Panc1 (cell line): ENCODE results near the gene MRPL43. TPM values are rescaled to one million over a fixed set of nuclear protein-coding genes. Genes with fewer than 3 reads are reported as not detected.

Experiments used
- ATAC-seq: fragments of 200-7000 bp; cut with Tn5 transposase; 2 replicates; pipeline ENCODE4 v1.9.1; 2020; ENCODE audit warnings: mild to moderate bottlenecking, moderate library complexity
- BruUV-seq: library from RNA; stranded (reverse); fragments of 400-500 nt; replicated peaks from 2 replicates; lab custom pipeline; 2021; lab: Mats Ljungman, UMichigan
- CTCF ChIA-PET: fragments of 300-600 bp; sonication (Branson Sonifier 250); formaldehyde crosslinking; loops from one replicate; lab custom pipeline; 2022; ENCODE audit warnings: antibody characterized with exemption; lab: Charles Lee
- POLR2A ChIA-PET: fragments of 300-600 bp; sonication (Branson Sonifier 250); formaldehyde crosslinking; loops from one replicate; lab custom pipeline; 2022; ENCODE audit warnings: antibody characterized with exemption; lab: Charles Lee
- DNase-seq: peaks from one replicate; pipeline ENCODE4 v3.0.0-alpha.2; 2010; ENCODE audit warnings: low read depth, low spot score
- H3K27ac ChIP-seq: 2 replicates; pipeline ENCODE4 v1.5.1; 2011; ENCODE audit warnings: mild to moderate bottlenecking, low read length, inconsistent platforms
- H3K27me3 ChIP-seq: fragments of 200-500 bp; sonication (Bioruptor generic); 2 replicates; pipeline ENCODE4 v1.6.0; 2014; ENCODE audit warnings: low read length, inconsistent platforms; ENCODE audit not compliant: control insufficient read depth, insufficient read depth
- H3K36me3 ChIP-seq: fragments of 200-500 bp; sonication (Bioruptor generic); 2 replicates; pipeline ENCODE4 v1.5.1; 2014; ENCODE audit warnings: inconsistent platforms, mild to moderate bottlenecking, low read length, moderate library complexity; ENCODE audit not compliant: control insufficient read depth, insufficient read depth
- H3K4me1 ChIP-seq: 2 replicates; pipeline ENCODE4 v1.5.1; 2011; ENCODE audit warnings: inconsistent platforms, mild to moderate bottlenecking, low read length, moderate library complexity; ENCODE audit not compliant: control insufficient read depth, insufficient read depth
- H3K4me3 ChIP-seq, 2 experiments: 2 replicates each; pipeline ENCODE4 v1.5.1; 2011 to 2012; ENCODE audit warnings: low read depth in 2 of 2, low read length in 2 of 2, mild to moderate bottlenecking in 2 of 2, inconsistent platforms in 1 of 2, moderate library complexity in 1 of 2
- H3K9me3 ChIP-seq: fragments of 200-500 bp; sonication (Bioruptor generic); 2 replicates; pipeline ENCODE4 v1.5.1; 2014; ENCODE audit warnings: low read depth, mild to moderate bottlenecking, inconsistent platforms, low read length, moderate library complexity; ENCODE audit not compliant: control insufficient read depth, insufficient read depth
- CTCF ChIP-seq: fragments of 450-650 bp; IDR thresholded peaks from 2 replicates; pipeline ENCODE4 v1.5.1; 2017; ENCODE audit warnings: mild to moderate bottlenecking
- POLR2AphosphoS5 ChIP-seq: IDR thresholded peaks from 2 replicates; pipeline ENCODE4 v1.6.1; 2012; ENCODE audit warnings: mild to moderate bottlenecking, low read depth, low read length, moderate library complexity
- REST ChIP-seq, 2 experiments: IDR thresholded peaks; 2 replicates each; pipeline ENCODE4 v1.6.1; 2011 to 2012; ENCODE audit warnings: low read depth in 2 of 2, control low read depth in 1 of 2, low read length in 1 of 2, mild to moderate bottlenecking in 1 of 2, moderate library complexity in 1 of 2; ENCODE audit not compliant: insufficient read depth in 1 of 2
- SIN3A ChIP-seq: IDR thresholded peaks from 2 replicates; pipeline ENCODE4 v1.6.1; 2012; ENCODE audit warnings: low read depth, mild to moderate bottlenecking, low read length, moderate library complexity, borderline replicate concordance; ENCODE audit not compliant: insufficient read depth
- TCF7L2 ChIP-seq: IDR thresholded peaks from 2 replicates; pipeline ENCODE4 v1.6.1; 2011; ENCODE audit warnings: mild to moderate bottlenecking, low read depth, low read length, inconsistent platforms
- in situ Hi-C: cut with HindIII; loops from 2 replicates; pipeline ENCODE4 v1.10.0; 2016; ENCODE audit warnings: low sequenced_read_pairs, low pct_unique_long_range_greater_than_20kb
- intact Hi-C: fragments of 100-400 bp; cut with micrococcal nuclease; formaldehyde crosslinking; loops from one replicate; pipeline ENCODE4 v1.10.0; 2022; ENCODE audit not compliant: unreplicated experiment
- total RNA-seq: library from RNA; stranded (reverse); gene quantifications from one replicate; pipeline ENCODE4 v1.2.1, GENCODE V29; 2021; ENCODE audit not compliant: unreplicated experiment

Gene MRPL43
- total RNA-seq, 1 experiment from 2014 or later, result 108 TPM

- no peaks in the 10 kb centered on the region for H3K9me3 ChIP-seq
- H3K27ac ChIP-seq, result peak overlapping the region; percentile 92
- POLR2A ChIA-PET, result no interaction called here
- intact Hi-C loops (no loop called here), in situ Hi-C loops (no loop called here)
- ATAC-seq (no peak), DNase-seq (no peak)
- CTCF ChIA-PET, result interaction anchor here (0.5 to 1.4 kb wide), 4 partner anchors 11 to 379 kb away, joined by 4 to 5 read pairs (median 5); no protein-coding TSS in a partner anchor
- peak overlapping the region; percentile 71 to 74 for H3K4me3 ChIP-seq
- no TSS peak for BruUV-seq
- TF ChIP-seq POLR2AphosphoS5 (no peak), REST (IDR thresholded peaks at IDR 0.05; ENCODE audit: insufficient read depth in 1 of 2, low read depth in 2 of 2, low read length in 1 of 2) (no peak), SIN3A (no peak), CTCF (no peak), TCF7L2 (no peak)
- no peaks in the 10 kb centered on the region for H3K27me3 ChIP-seq
- H3K36me3 ChIP-seq, result peaks cover 11% of the 10 kb centered on the region; the same call in 1 of the 2 replicates
- H3K4me1 ChIP-seq, result peaks cover 32% of the 10 kb centered on the region
Observed at GRCh38 chr10:101000127-101000914, 13.0 kb upstream of the MRPL43 start.

GRCh38 chr10:100999742-101000126, 12.4 kb upstream of the MRPL43 start, which contains the start of gene LZTS2:
Gene LZTS2, plus strand, starts transcription at chr10:100999808. Its CDS starts 2,731 bp downstream, at chr10:101002539.
- no peak for DNase-seq
- BruUV-seq, result no TSS peak
- in situ Hi-C loops (no loop called here), intact Hi-C loops (no loop called here)
- peak; percentile 14; the same call in 1 of the 2 replicates for ATAC-seq
- no peak for TF ChIP-seq TCF7L2
- TF ChIP-seq POLR2AphosphoS5, result no peak
- no peak for TF ChIP-seq CTCF
- TF ChIP-seq REST (IDR thresholded peaks at IDR 0.05; ENCODE audit: insufficient read depth in 1 of 2, low read depth in 2 of 2, low read length in 1 of 2), result no peak
- no peak for TF ChIP-seq SIN3A
- Histone ChIP-seq H3K27me3 (no peaks in the 10 kb centered on the region), H3K36me3 (peaks cover 11% of the 10 kb centered on the region; the same call in 1 of the 2 replicates), H3K9me3 (no peaks in the 10 kb centered on the region), H3K27ac (peak within 1 kb of the TSS; percentile 96), H3K4me3 (peak within 1 kb of the TSS; percentile 74 to 87), H3K4me1 (peaks cover 36% of the 10 kb centered on the region)
- POLR2A ChIA-PET, result no interaction called here
- CTCF ChIA-PET, result interaction anchor here (0.5 to 1.4 kb wide), 4 partner anchors 12 to 242 kb away, joined by 4 to 5 read pairs (median 5); no protein-coding TSS in a partner anchor
